C4-2B (cell line): Measurements from ENCODE around the gene ZNF780A.

Experiments
- CTCF ChIP-seq: fragments of 450-650 bp; conservative IDR thresholded peaks from 2 replicates; pipeline ENCODE4 v1.5.1; 2017; ENCODE audit warnings: mild to moderate bottlenecking
- ZFX ChIP-seq: fragments of 450-650 bp; IDR thresholded peaks from 2 replicates; pipeline ENCODE4 v1.6.1; 2017

- TF ChIP-seq CTCF, result no peak
- no peak for TF ChIP-seq ZFX
These were observed 44.1 kb upstream of the ZNF780A start for GRCh38 chr19:40134866-40135265.
